K562 (cell line): ENCODE results near the gene TNNT2.

Source experiments
- EP300 ChIP-seq: IDR thresholded peaks from 2 replicates; pipeline ENCODE4 v1.6.1; 2012; ENCODE audit warnings: low read length, improper control_type of control experiment
- FOSL1 ChIP-seq: fragments of 200-800 bp; sonication (Bioruptor generic); conservative IDR thresholded peaks from 2 replicates; pipeline ENCODE4 v1.6.1; 2016; ENCODE audit warnings: missing genetic modification characterization, missing compliant biosample characterization
- HCFC1 ChIP-seq: IDR thresholded peaks from 2 replicates; pipeline ENCODE4 v1.6.1; 2012; ENCODE audit warnings: low read depth, low read length, improper control_type of control experiment
- HDAC3 ChIP-seq: fragments of 450-650 bp; IDR thresholded peaks from 2 replicates; pipeline ENCODE4 v1.6.1; 2018; ENCODE audit warnings: borderline replicate concordance, mild to moderate bottlenecking, moderate library complexity; ENCODE audit not compliant: partially characterized antibody
- HDAC6 ChIP-seq: IDR thresholded peaks from 2 replicates; pipeline ENCODE4 v1.6.1; 2012; ENCODE audit warnings: low read depth, mild to moderate bottlenecking, control low read depth, inconsistent platforms, low read length, moderate library complexity
- KLF16 ChIP-seq: IDR thresholded peaks from 2 replicates; pipeline ENCODE4 v1.6.1; 2016; ENCODE audit warnings: antibody characterized with exemption
- TCF7L2 ChIP-seq: fragments of 150-350 bp; IDR thresholded peaks from 2 replicates; pipeline ENCODE4 v1.6.1; 2016; ENCODE audit warnings: low read depth, mild to moderate bottlenecking, low read length, moderate library complexity

GRCh38 chr1:201399018-201399351 is 21.5 kb upstream of the TNNT2 start, which contains the start of gene LAD1:
- TF ChIP-seq HCFC1, result no peak
- TF ChIP-seq TCF7L2, result no peak
- no peak for TF ChIP-seq EP300
- TF ChIP-seq FOSL1, result no peak
- TF ChIP-seq HDAC6, result no peak
- TF ChIP-seq KLF16, result no peak
- no peak for TF ChIP-seq HDAC3
